Heart right ventricle (tissue), 16 donors: Measurements from ENCODE around the gene RMDN2. TPM values are rescaled to one million over a fixed set of nuclear protein-coding genes. Genes with fewer than 3 reads are reported as not detected.

ENCODE experiments used
- ATAC-seq, 8 donors: fragments of 200-7000 bp; cut with Tn5 transposase; one replicate each; pipeline ENCODE4 v1.9.1; 2020; ENCODE audit warnings: mild to moderate bottlenecking in 8 of 8, moderate library complexity in 8 of 8, moderate number of reproducible peaks in 1 of 8
- DNase-seq, 2 donors: peaks; one replicate each; pipeline ENCODE4 v3.0.0-alpha.2; 2020
- H3K27ac ChIP-seq, 10 donors: fragments of 200-600 bp; sonication (generic) in 2 of 10; one replicate each; pipeline versions ENCODE4 v1.5.0 to v1.8.0; 2020 to 2022; ENCODE audit warnings: mild to moderate bottlenecking in 3 of 10
- H3K27me3 ChIP-seq, 7 donors: fragments of 200-600 bp; one replicate each; pipeline ENCODE4 v1.8.0; 2021 to 2022; ENCODE audit warnings: mild to moderate bottlenecking in 2 of 7
- H3K36me3 ChIP-seq, 9 donors: fragments of 200-600 bp; sonication (generic) in 1 of 9; one replicate each; pipeline versions ENCODE4 v1.5.0 to v1.8.0; 2020 to 2022; ENCODE audit warnings: mild to moderate bottlenecking in 2 of 9
- H3K4me1 ChIP-seq, 9 donors: fragments of 200-600 bp; sonication (generic) in 1 of 9; one replicate each; pipeline versions ENCODE4 v1.5.0 to v1.8.0; 2020 to 2022; ENCODE audit warnings: mild to moderate bottlenecking in 4 of 9
- H3K4me3 ChIP-seq, 10 donors: fragments of 200-600 bp; sonication (generic) in 2 of 10; one replicate each; pipeline versions ENCODE4 v1.5.0 to v1.8.0; 2020 to 2022; ENCODE audit warnings: mild to moderate bottlenecking in 7 of 10, moderate library complexity in 2 of 10
- H3K9me3 ChIP-seq, 11 donors: fragments of 200-600 bp in 10 of 11; sonication (generic) in 2 of 11; one replicate each; pipeline versions ENCODE4 v1.5.0 to v1.8.0; 2013 to 2022; ENCODE audit warnings: mild to moderate bottlenecking in 2 of 11, control low read depth in 1 of 11, moderate library complexity in 1 of 11
- CTCF ChIP-seq, 9 donors: fragments of 200-600 bp; sonication (generic) in 2 of 9; IDR thresholded peaks; one replicate each; pipeline versions ENCODE4 v1.5.0 to v1.8.0; 2021 to 2022; ENCODE audit warnings: antibody characterized with exemption in 9 of 9, mild to moderate bottlenecking in 5 of 9, moderate library complexity in 1 of 9
- WGBS, 2 donors: extraction: QIAGEN DNeasy Blood & Tissue Kit; methylation state at CpG; one replicate each; pipeline ENCODE4 v1.1.7; 2013; ENCODE audit warnings: inconsistent platforms in 1 of 2; 5-methylcytosine and 5-hydroxymethylcytosine counted together
- intact Hi-C, 10 donors: fragments of 100-400 bp; cut with DNase I; formaldehyde crosslinking; loops; one replicate each; pipeline versions ENCODE4 v1.11.1 to v1.14.2; 2022
- polyA plus RNA-seq, 2 donors: library from polyadenylated mRNA; stranded (reverse); fragments of 200-250 nt; gene quantifications; one replicate each; pipeline ENCODE4 v1.2.3, GENCODE V29; 2013
- total RNA-seq, 10 donors: library from RNA; stranded (reverse); fragmentation: NEBNext Ultra II Directional in 3 of 10; extraction: Animal tissue kit (Norgen Biotek cat#: 25700) in 3 of 10; gene quantifications; one replicate each; pipeline versions ENCODE4 v1.2.1 to v1.2.4, GENCODE V29; 2021 to 2023
- donor health status: Arrhythmogenic right ventricular cardiomyopathy.
- donor health status: ischemic (EF 13 %, LVEDD 7.1; RV severe dilation, severe dysfunction).
- donor health status: healthy with polysubstance abuse.
- donor health status: DM: no; HTN: yes; CAD: no.
- donor health status: DM: no; HTN: no; CAD: no.
- donor health status: ischemic (EF 25% LVEDD 6.9; RV normal size, moderate dysfunction).
- donor health status: ischemic (EF 25% LVEDD 5.7; RV mildly dilated, moderate dysfunction).
- donor health status: healthy.
- donor health status: DM: yes; HTN: yes; CAD: no.
- donor health status: Ischemic cardiomyopathy.
- donor health status: ischemic (EF 35%, LVEDD 5.7; RV mildly dilated, moderate dysfunction).
- donor health status: nonischemic (EF 11% LVEDD 7.7; RV severe dilation, severe dysfunction).
- donor health status: DM: yes; HTN: yes; CAD: no.
- donor health status: PGD.
- donor health status: ischemic (EF 29% LVEDD 5.4; RV normal size, mild dysfunction).
- donor health status: nonischemic (EF 23%, LVEDD 6.1; RV moderate dilation, normal function).

The RMDN2 gene
- total and polyA plus RNA-seq, 12 donors, result 2.5 to 8.5 (median 4.9) TPM

- Histone ChIP-seq H3K36me3 (no peaks in the 10 kb centered on the region), H3K27ac (no peak overlapping the region), H3K4me1 (peaks cover 0 to 12% (median 5%) of the 10 kb centered on the region in 9 donors), H3K4me3 (no peak overlapping the region), H3K27me3 (peaks cover 0 to 16% (median 0%) of the 10 kb centered on the region in 7 donors), H3K9me3 (no peaks in the 10 kb centered on the region)
- intact Hi-C loops, result no loop called here
- DNase-seq (no peak), ATAC-seq (peak in 2 of 8 donors; percentile 39 to 50)
- TF ChIP-seq CTCF (IDR thresholded peaks at IDR 0.05), result no peak
- 34 to 48% methylated on average over 1 of the region's 1 CpG for WGBS, 2 donors
These were observed 105.7 kb downstream of the RMDN2 start for GRCh38 chr2:38030635-38031355.

DNA sequence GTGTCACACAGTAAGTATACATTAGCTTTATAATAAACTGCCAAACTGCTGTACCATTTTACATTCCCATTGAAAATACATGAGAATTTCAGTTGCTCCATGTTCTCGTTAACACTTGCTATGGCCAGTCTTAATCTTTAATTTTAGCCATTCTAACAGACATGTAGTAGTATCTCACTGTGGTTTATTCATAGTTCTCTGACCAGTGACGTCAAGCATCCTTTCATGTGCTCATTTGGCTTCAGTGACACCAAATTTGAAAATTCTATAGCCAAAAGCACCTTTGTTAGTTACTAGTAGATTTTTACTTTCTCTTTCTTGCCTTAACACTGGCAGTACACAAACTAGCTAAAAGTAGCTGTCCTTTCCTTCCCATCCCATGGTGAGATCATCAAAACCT lies 107.9 kb downstream of the RMDN2 start:
- ATAC-seq, result no peak
- peaks cover 0 to 36% (median 18%) of the 10 kb centered on the region in 7 donors for H3K27me3 ChIP-seq
- H3K9me3 ChIP-seq, result no peaks in the 10 kb centered on the region
- peaks cover 2 to 16% (median 8%) of the 10 kb centered on the region in 9 donors for H3K4me1 ChIP-seq
- DNase-seq, result no peak
- H3K27ac ChIP-seq, result no peak overlapping the region
- 94 to 96% methylated on average over 2 of the region's 2 CpGs for WGBS, 2 donors
- H3K36me3 ChIP-seq, result no peaks in the 10 kb centered on the region
- intact Hi-C loops, result no loop called here
- H3K4me3 ChIP-seq, result no peak overlapping the region
- TF ChIP-seq CTCF (IDR thresholded peaks at IDR 0.05), result no peak

DNA sequence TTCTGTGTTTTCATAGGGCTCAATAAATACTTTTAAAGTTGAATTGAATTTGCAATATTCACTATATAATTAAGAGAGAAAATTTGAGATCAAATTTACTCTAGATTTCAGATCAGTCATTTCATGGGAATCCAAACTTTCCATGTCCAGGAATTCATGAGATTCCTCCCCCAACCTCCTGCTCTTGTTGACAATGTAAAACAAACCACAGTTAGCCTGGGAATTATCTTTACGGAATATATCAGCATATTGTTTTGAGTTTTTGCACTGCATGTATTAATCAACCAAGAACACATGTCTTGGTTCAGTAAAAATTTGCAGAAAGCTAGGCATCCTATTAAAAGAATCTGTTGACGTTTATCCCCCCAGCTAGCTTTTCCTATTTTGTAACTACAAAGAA lies 108.6 kb downstream of the RMDN2 start:
- no peak for TF ChIP-seq CTCF (IDR thresholded peaks at IDR 0.05)

DNA sequence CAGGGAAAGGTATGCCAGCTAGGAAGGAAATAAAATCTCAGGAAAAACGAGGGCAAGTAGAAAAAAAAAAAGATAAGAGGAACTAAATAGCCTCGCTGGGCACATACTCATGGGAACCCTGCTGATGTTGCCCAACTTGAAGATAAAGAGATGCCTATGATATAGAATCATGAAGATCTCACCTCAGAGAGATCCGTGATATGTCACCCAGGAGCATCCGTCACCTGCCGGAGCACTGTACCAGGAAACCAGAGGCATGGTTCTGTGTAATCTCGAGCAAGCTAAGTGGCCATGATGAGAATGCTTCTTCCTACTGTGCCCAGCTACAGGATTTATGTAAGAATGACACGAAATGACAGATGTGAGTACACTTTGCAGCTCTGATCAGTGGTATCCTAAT lies 110.9 kb downstream of the RMDN2 start:
- ATAC-seq, result no peak
- 74 to 84% methylated on average over 7 of the region's 7 CpGs for WGBS, 2 donors
- Histone ChIP-seq H3K4me1 (peaks cover under 1 to 15% (median 10%) of the 10 kb centered on the region in 9 donors), H3K9me3 (peaks cover 0 to 8% (median 0%) of the 10 kb centered on the region in 11 donors), H3K27me3 (peaks cover 0 to 50% (median 23%) of the 10 kb centered on the region in 7 donors), H3K4me3 (no peak overlapping the region), H3K36me3 (no peaks in the 10 kb centered on the region), H3K27ac (no peak overlapping the region)
- intact Hi-C loops, result no loop called here
- TF ChIP-seq CTCF (IDR thresholded peaks at IDR 0.05), result no peak
- DNase-seq, result no peak

More for the DNA sequence above, 108.6 kb downstream of the RMDN2 start:
- Histone ChIP-seq H3K4me1 (peaks cover 3 to 22% (median 10%) of the 10 kb centered on the region in 9 donors), H3K27ac (no peak overlapping the region), H3K4me3 (no peak overlapping the region), H3K27me3 (peaks cover 0 to 39% (median 19%) of the 10 kb centered on the region in 7 donors), H3K9me3 (no peaks in the 10 kb centered on the region), H3K36me3 (no peaks in the 10 kb centered on the region)
- ATAC-seq (no peak), DNase-seq (no peak)
- intact Hi-C loops, result no loop called here
- WGBS, 2 donors, result 40 to 49% methylated on average over 2 of the region's 2 CpGs
